SK-N-SH treated with all-trans-retinoic acid at 6 μM for 48 hours (cell line): ENCODE results near the gene RPL36A.

Source experiments
- ATAC-seq: fragments of 200-7000 bp; cut with Tn5 transposase; 3 replicates; pipeline ENCODE4 v1.9.1; 2020; ENCODE audit warnings: mild to moderate bottlenecking, moderate library complexity
- ARNTL ChIP-seq: fragments of 450-650 bp; formaldehyde crosslinking; IDR thresholded peaks from 2 replicates; pipeline ENCODE4 v1.5.0; 2020; ENCODE audit warnings: low read depth, mild to moderate bottlenecking, moderate library complexity, borderline replicate concordance
- BACH2 ChIP-seq: fragments of 250-450 bp; sonication (Bioruptor Pico); IDR thresholded peaks from 2 replicates; pipeline ENCODE4 v1.9.0; 2021; ENCODE audit warnings: mild to moderate bottlenecking, borderline replicate concordance
- CSDC2 ChIP-seq: fragments of 250-450 bp; sonication (Bioruptor Pico); IDR thresholded peaks from 2 replicates; pipeline ENCODE4 v1.5.0; 2020; ENCODE audit warnings: mild to moderate bottlenecking, moderate library complexity
- CSRNP3 ChIP-seq: fragments of 250-450 bp; sonication (Bioruptor Pico); IDR thresholded peaks from 2 replicates; pipeline ENCODE4 v1.5.1; 2021; ENCODE audit warnings: mild to moderate bottlenecking, moderate library complexity
- ESRRG ChIP-seq: fragments of 250-450 bp; sonication (Bioruptor Pico); IDR thresholded peaks from 2 replicates; pipeline ENCODE4 v1.6.1; 2021; ENCODE audit warnings: mild to moderate bottlenecking
- GLIS3 ChIP-seq: fragments of 250-450 bp; sonication (Bioruptor Pico); IDR thresholded peaks from 2 replicates; pipeline ENCODE4 v1.5.0; 2020; ENCODE audit warnings: mild to moderate bottlenecking, moderate library complexity
- ISL1 ChIP-seq: fragments of 250-450 bp; sonication (Bioruptor Pico); IDR thresholded peaks from 2 replicates; pipeline ENCODE4 v2.1.2; 2022; ENCODE audit warnings: mild to moderate bottlenecking, moderate library complexity
- OSR1 ChIP-seq: fragments of 250-450 bp; sonication (Bioruptor Pico); IDR thresholded peaks from 2 replicates; pipeline ENCODE4 v1.8.0; 2022; ENCODE audit warnings: moderate library complexity, mild to moderate bottlenecking, inconsistent platforms
- PPARA ChIP-seq: fragments of 250-450 bp; sonication (Bioruptor Pico); IDR thresholded peaks from 2 replicates; pipeline ENCODE4 v1.5.0; 2020; ENCODE audit warnings: mild to moderate bottlenecking, borderline replicate concordance
- RARB ChIP-seq: fragments of 250-450 bp; sonication (Bioruptor Pico); IDR thresholded peaks from 2 replicates; pipeline ENCODE4 v1.8.0; 2021; ENCODE audit warnings: mild to moderate bottlenecking, moderate library complexity
- SNAI2 ChIP-seq: fragments of 250-450 bp; sonication (Bioruptor Pico); IDR thresholded peaks from 2 replicates; pipeline ENCODE4 v1.5.0; 2020; ENCODE audit warnings: mild to moderate bottlenecking, moderate library complexity
- TCF4 ChIP-seq: fragments of 250-450 bp; sonication (Bioruptor Pico); IDR thresholded peaks from 2 replicates; pipeline ENCODE4 v1.8.0; 2021; ENCODE audit warnings: mild to moderate bottlenecking, moderate library complexity, borderline replicate concordance
- TOX ChIP-seq: fragments of 250-450 bp; sonication (Bioruptor Pico); IDR thresholded peaks from 2 replicates; pipeline ENCODE4 v1.8.0; 2021; ENCODE audit warnings: mild to moderate bottlenecking, moderate library complexity, borderline replicate concordance
- ZC3H10 ChIP-seq: fragments of 250-450 bp; sonication (Bioruptor Pico); IDR thresholded peaks from 2 replicates; pipeline ENCODE4 v1.5.1; 2021; ENCODE audit warnings: mild to moderate bottlenecking, moderate library complexity
- ZFP3 ChIP-seq: fragments of 250-450 bp; sonication (Bioruptor Pico); IDR thresholded peaks from 2 replicates; pipeline ENCODE4 v1.5.0; 2020; ENCODE audit warnings: mild to moderate bottlenecking, moderate library complexity
- ZFP30 ChIP-seq: fragments of 450-650 bp; formaldehyde crosslinking; IDR thresholded peaks from 2 replicates; pipeline ENCODE4 v1.5.0; 2022; ENCODE audit warnings: mild to moderate bottlenecking, moderate library complexity
- ZNF565 ChIP-seq: fragments of 450-650 bp; formaldehyde crosslinking; conservative IDR thresholded peaks from 2 replicates; pipeline ENCODE4 v1.5.0; 2020; ENCODE audit warnings: low read depth, mild to moderate bottlenecking, moderate library complexity
- ZNF70 ChIP-seq: fragments of 450-650 bp; formaldehyde crosslinking; IDR thresholded peaks from 2 replicates; pipeline ENCODE4 v1.5.0; 2020; ENCODE audit warnings: mild to moderate bottlenecking, moderate library complexity
- ZNF8 ChIP-seq: fragments of 450-650 bp; formaldehyde crosslinking; IDR thresholded peaks from 2 replicates; pipeline ENCODE4 v1.5.0; 2020; ENCODE audit warnings: mild to moderate bottlenecking, moderate library complexity
- TF ChIP-seq, protein P1 (sequence below): fragments of 250-450 bp; sonication (Bioruptor Pico); IDR thresholded peaks from 2 replicates; pipeline ENCODE4 v1.8.0; 2020; ENCODE audit warnings: mild to moderate bottlenecking, moderate library complexity, borderline replicate concordance
- TF ChIP-seq, protein P2 (sequence below): fragments of 250-450 bp; sonication (Bioruptor Pico); IDR thresholded peaks from 2 replicates; pipeline ENCODE4 v1.8.0; 2021; ENCODE audit warnings: low read depth, mild to moderate bottlenecking, moderate library complexity, borderline replicate concordance
- TF ChIP-seq, protein P3 (sequence below): fragments of 250-450 bp; sonication (Bioruptor Pico); IDR thresholded peaks from 2 replicates; pipeline ENCODE4 v1.5.0; 2020; ENCODE audit warnings: mild to moderate bottlenecking, moderate library complexity

RPL36A gene

DNA sequence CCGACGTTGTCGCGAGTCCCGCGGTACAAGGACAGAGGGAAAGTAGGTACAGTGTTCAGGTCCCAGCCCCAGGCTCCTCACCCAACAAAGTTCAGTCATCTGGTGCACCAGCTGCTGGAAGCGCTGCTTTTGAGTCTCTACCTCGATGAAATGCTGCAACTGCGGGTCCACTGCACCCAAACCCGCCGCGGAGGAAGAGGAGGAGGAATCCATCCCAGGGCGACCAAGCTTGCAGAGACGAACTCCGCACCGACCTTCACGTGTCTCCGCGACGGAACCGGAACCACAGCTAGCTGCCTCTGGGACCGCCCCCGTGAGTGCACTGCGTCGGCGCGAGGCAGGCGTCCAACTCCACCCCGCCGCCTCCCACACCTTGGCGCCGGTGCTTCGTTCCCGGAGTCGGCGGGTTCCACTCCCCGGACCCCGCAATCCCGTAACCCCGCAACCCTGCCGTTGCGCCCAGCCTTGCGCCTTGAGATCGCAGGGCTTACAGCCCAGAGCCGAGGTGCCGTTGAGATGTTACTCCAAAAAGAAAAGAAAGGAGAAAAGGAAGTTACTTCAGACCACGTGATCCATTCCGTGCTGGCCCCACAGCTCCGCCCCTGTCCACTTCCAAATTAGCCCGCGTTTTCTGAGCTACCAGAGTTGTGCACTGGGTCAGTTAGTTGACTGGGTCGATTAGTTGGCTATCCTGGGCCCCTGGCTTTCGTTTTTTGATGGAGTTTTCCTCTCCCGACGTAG, 42.2 kb upstream of the RPL36A start, which contains the start of gene TIMM8A (continued):
- no peak for TF ChIP-seq PPARA
- no peak for TF ChIP-seq ZFP3

DNA sequence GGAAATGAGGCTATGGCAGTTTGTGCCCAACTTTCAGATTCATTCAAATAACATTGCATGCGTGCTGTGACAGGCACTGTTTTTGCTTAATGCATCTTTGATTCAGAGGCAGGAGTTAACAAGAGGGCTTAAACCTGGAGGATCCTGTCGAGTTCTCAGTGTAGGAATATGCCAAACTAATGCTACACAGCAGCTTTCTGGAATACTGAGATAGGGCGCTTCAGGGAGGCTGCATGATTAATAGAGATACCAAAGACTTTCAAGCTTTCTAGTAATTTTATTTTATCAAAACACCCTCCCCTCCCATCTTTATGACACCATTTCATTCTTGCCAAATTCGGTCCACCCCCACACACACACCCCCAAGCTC, 41.6 kb upstream of the RPL36A start:
- ATAC-seq, result no peak; the same call in 2 of the 3 replicates
- TF ChIP-seq RARB (no peak), ZC3H10 (CRISPR knock-in tag) (no peak), TOX (CRISPR knock-in tag) (no peak), CSRNP3 (CRISPR knock-in tag) (no peak), TCF4 (no peak), ARNTL (no peak), ZNF8 (CRISPR knock-in tag) (no peak), ZNF565 (CRISPR knock-in tag) (no peak), GLIS3 (CRISPR knock-in tag) (no peak), PPARA (no peak), ZNF70 (no peak), ISL1 (CRISPR knock-in tag) (no peak), SNAI2 (CRISPR knock-in tag) (no peak)

DNA sequence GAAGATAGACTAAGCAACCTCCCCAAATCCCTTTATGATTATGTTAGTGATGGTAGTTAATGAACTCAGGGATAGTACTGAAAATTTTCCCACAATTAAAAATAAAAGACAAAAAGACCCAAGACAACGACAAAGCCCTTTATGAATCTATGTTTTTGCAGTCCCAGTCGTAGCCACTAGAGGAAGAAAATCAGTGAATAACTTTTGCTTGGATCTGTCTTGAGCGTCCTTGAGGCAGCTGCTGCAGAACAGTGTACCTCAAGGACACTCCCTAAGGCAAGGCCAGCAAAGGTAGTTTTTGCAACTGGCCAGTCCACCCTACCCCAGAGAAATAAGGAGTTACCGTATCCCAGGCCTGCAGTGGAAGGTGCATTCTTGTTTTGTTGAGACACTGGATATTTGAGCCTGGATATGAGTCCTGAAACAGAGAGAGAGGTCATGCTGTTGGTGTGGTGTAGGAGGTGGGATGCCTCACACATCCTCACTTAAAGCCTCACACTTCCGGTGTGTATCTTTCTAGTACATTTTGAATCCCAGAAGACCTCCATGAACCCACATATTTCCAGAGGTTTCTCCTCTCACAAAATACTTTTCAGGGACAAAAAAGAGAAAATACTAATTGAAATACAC, 33.5 kb upstream of the RPL36A start:
- peak; percentile 90 for ATAC-seq
- no peak for TF ChIP-seq ZNF8 (CRISPR knock-in tag)
- TF ChIP-seq CSDC2 (CRISPR knock-in tag), result no peak
- no peak for TF ChIP-seq OSR1 (CRISPR knock-in tag)
- TF ChIP-seq ZFP3, result no peak
- no peak for TF ChIP-seq GLIS3 (CRISPR knock-in tag)
- TF ChIP-seq BACH2 (CRISPR knock-in tag), result no peak
- TF ChIP-seq PPARA, result no peak

- ATAC-seq, result no peak
- no peak for TF ChIP-seq ZC3H10 (CRISPR knock-in tag)
- TF ChIP-seq, protein P1, sequence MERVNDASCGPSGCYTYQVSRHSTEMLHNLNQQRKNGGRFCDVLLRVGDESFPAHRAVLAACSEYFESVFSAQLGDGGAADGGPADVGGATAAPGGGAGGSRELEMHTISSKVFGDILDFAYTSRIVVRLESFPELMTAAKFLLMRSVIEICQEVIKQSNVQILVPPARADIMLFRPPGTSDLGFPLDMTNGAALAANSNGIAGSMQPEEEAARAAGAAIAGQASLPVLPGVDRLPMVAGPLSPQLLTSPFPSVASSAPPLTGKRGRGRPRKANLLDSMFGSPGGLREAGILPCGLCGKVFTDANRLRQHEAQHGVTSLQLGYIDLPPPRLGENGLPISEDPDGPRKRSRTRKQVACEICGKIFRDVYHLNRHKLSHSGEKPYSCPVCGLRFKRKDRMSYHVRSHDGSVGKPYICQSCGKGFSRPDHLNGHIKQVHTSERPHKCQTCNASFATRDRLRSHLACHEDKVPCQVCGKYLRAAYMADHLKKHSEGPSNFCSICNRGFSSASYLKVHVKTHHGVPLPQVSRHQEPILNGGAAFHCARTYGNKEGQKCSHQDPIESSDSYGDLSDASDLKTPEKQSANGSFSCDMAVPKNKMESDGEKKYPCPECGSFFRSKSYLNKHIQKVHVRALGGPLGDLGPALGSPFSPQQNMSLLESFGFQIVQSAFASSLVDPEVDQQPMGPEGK (CRISPR knock-in tag), result no peak
- TF ChIP-seq ZNF565 (CRISPR knock-in tag), result no peak
Measured at GRCh38 chrX:101359966-101360365, 30.8 kb upstream of the RPL36A start.

DNA sequence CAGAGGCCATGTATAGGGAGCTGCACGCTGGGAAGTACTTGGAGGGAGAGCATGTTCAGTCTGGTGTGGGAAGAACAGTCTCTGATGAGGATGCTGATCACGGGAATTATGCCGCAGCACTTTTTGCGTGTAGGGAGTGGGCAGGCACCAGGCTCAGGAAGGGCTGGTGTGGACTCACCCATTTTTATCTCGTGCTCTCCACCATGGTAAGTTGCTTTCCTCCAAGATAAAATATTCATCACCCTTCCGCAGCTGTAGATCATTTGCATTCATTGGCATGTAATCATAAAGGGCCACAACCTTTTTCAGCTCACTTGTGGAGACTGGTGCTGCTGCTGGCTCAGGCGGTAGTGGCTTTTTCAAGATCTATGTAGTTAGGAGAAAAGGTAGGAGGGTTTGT, 30.4 kb upstream of the RPL36A start:
- ATAC-seq, result no peak
- no peak for TF ChIP-seq ZNF8 (CRISPR knock-in tag)
- TF ChIP-seq ZNF565 (CRISPR knock-in tag), result no peak
- TF ChIP-seq ZC3H10 (CRISPR knock-in tag), result no peak
- TF ChIP-seq SNAI2 (CRISPR knock-in tag), result no peak
- TF ChIP-seq CSRNP3 (CRISPR knock-in tag), result no peak
- TF ChIP-seq BACH2 (CRISPR knock-in tag), result no peak
- no peak for TF ChIP-seq CSDC2 (CRISPR knock-in tag)
- TF ChIP-seq RARB, result no peak
- TF ChIP-seq, protein P2, sequence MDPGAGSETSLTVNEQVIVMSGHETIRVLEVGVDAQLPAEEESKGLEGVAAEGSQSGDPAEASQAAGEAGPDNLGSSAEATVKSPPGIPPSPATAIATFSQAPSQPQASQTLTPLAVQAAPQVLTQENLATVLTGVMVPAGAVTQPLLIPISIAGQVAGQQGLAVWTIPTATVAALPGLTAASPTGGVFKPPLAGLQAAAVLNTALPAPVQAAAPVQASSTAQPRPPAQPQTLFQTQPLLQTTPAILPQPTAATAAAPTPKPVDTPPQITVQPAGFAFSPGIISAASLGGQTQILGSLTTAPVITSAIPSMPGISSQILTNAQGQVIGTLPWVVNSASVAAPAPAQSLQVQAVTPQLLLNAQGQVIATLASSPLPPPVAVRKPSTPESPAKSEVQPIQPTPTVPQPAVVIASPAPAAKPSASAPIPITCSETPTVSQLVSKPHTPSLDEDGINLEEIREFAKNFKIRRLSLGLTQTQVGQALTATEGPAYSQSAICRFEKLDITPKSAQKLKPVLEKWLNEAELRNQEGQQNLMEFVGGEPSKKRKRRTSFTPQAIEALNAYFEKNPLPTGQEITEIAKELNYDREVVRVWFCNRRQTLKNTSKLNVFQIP (CRISPR knock-in tag), result no peak
- TF ChIP-seq ISL1 (CRISPR knock-in tag), result no peak
- TF ChIP-seq, protein P3, sequence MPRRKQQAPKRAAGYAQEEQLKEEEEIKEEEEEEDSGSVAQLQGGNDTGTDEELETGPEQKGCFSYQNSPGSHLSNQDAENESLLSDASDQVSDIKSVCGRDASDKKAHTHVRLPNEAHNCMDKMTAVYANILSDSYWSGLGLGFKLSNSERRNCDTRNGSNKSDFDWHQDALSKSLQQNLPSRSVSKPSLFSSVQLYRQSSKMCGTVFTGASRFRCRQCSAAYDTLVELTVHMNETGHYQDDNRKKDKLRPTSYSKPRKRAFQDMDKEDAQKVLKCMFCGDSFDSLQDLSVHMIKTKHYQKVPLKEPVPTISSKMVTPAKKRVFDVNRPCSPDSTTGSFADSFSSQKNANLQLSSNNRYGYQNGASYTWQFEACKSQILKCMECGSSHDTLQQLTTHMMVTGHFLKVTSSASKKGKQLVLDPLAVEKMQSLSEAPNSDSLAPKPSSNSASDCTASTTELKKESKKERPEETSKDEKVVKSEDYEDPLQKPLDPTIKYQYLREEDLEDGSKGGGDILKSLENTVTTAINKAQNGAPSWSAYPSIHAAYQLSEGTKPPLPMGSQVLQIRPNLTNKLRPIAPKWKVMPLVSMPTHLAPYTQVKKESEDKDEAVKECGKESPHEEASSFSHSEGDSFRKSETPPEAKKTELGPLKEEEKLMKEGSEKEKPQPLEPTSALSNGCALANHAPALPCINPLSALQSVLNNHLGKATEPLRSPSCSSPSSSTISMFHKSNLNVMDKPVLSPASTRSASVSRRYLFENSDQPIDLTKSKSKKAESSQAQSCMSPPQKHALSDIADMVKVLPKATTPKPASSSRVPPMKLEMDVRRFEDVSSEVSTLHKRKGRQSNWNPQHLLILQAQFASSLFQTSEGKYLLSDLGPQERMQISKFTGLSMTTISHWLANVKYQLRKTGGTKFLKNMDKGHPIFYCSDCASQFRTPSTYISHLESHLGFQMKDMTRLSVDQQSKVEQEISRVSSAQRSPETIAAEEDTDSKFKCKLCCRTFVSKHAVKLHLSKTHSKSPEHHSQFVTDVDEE, result no peak
- TF ChIP-seq OSR1 (CRISPR knock-in tag), result no peak
- TF ChIP-seq GLIS3 (CRISPR knock-in tag), result no peak
- no peak for TF ChIP-seq ZFP30 (CRISPR knock-in tag)
- TF ChIP-seq ZNF70, result no peak
- no peak for TF ChIP-seq ARNTL
- no peak for TF ChIP-seq ESRRG
- TF ChIP-seq, protein P1 (CRISPR knock-in tag), result no peak
